GM21360 (cell line): Measurements from ENCODE around the gene PRKG1.

Experiments
- ATAC-seq: cut with Tn5 transposase; IDR thresholded peaks from one replicate; pipeline ENCODE4 v1.9.1; 2021; ENCODE audit warnings: mild to moderate bottlenecking, moderate library complexity; ENCODE audit not compliant: unreplicated experiment

PRKG1 gene

DNA sequence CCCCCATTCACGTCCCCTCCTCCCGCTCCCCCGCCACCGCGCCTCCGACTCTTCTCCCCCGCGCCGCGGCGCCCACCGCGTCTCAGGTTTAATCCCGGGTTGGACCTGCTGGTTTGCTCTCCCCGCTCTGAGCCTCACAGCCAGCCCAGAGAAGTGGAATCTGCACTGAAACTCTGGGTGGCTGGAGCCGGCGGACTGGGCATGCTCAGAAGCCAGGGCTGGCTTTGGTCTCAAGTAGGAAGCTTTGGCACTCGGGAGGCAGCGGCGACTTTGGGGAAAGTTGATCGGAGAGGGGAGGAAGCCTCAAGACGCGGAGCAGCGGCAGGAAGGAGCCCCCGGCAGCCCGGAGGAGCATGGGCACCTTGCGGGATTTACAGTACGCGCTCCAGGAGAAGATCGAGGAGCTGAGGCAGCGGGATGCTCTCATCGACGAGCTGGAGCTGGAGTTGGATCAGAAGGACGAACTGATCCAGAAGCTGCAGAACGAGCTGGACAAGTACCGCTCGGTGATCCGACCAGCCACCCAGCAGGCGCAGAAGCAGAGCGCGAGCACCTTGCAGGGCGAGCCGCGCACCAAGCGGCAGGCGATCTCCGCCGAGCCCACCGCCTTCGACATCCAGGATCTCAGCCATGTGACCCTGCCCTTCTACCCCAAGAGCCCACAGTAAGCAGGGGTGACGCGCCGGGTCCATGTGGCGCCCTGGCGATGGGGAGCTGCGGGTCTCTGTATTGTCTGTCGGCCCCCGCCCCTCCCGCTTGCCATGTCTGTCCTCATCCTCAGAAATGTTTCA is at the start of gene PRKG1:
TSS of gene PRKG1 (plus strand) at position 250 of the 791 bp plus-strand sequence.
- ATAC-seq: no peak

DNA sequence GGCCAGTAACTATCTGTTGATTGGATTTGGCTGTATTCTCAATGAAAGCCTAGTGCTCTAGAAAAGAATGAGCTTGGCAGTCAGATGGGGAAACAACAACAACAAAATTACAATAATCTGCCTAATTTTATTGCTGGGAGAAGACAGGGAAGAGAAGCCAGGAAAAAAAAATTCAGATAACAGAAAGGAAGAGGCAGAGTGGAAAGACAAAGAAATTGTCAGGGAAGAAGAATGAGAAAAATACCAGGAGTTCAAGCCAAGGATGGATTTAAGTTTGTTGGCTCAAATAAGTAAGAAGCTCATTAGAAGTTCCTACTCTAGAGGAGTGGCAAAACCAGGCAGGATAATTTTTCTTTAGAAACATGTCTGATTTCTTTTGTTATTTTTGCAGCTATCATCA is 45.9 kb upstream of the PRKG1 start:
- ATAC-seq: no peak

DNA sequence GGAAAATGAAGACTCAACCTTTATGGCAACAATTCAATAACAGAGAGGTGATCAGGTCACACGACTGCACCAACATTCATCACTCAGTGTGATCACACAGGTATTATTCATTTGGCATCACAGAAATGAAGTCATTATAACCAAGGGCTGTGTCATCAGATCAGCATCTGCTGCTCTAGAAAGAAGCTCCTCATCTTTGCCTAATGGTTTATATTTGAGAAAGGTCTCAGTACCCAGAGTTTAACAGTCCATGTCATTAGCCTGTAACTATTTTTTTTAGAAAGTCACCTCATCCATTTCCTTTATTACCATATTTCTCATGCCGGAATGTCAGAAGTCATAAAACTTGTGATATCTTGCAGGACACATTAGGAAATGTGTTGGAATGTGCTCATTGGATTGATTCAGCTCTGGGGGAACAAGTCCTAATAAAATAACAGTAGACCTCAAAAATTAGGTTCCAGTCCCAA is 45.1 kb upstream of the PRKG1 start:
- no peak for ATAC-seq

DNA sequence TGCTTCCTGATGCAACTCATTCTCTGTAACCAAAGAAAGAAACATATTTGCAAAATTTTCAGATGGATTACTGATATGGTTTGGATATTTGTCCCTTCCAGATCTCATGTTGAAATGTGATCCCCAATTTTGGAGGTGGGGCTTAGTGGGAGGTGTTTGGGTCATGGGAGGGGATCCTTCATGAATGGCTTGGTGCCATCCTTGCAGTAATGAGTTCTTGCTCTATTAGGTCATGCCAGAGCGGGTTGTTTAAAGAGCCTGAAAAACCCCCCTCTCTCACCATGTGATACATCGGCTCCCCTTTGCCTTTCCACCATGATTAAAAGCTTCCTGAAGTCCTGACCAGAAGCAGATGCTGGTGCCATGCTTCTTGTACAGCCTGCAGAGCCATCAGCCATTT is 43.8 kb upstream of the PRKG1 start:
- no peak for ATAC-seq

DNA sequence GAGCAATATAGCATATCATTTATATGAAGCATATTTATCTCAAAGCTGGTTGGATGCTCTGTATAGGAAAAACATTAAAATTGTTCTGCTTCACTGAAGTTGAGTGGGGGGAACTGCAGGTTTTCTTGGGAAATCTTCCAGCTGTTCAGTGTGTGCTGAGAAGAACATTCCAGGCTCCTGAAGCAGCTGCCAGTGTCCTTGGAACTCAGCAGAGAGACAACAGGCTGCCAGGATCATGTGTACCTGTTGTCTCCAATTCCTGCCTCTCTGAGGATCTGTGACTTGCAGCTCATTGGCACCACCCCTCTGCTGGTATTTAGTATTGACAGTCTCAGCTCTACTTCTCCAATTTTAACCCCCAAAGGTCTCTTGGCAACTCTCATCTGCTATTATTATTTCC is 42.3 kb upstream of the PRKG1 start:
- ATAC-seq: no peak

DNA sequence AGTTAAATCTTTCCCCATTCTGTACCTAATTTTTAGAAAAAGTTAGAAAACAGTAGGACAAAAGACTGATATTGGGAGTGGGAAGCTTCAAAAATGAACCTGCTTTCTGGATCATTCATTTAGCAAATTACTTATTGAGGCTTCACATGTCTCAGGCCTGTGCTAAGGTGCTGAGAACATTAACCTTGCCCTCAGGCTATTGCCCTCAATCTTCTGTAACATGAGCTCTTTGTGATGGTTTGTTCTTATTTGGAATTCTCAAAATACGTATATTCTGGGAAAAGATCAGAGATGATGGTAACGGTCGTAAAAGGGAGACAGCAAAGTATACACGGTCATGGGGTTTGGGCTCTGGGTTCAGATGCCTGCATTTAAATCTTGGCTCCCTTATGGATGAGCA is 39.5 kb upstream of the PRKG1 start:
- ATAC-seq: no peak

DNA sequence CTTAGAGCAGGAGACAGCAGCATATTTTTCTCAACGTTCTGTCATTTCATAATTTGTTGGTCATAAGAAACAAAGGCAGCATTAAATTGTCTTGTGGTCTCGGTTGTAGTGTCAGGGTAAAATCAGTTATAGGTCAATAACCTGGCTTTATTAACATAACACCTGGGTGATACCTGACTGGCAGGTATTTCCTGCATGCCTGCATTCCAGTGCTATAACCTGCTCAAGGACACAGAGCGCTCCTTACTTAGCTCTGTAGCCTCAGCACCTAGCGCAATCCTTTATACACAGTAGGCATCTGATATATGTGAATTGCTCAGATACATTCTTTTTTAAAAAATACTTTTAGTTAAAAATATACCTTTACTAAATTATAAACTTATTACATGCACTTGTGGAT is 38.9 kb upstream of the PRKG1 start:
- no peak for ATAC-seq

DNA sequence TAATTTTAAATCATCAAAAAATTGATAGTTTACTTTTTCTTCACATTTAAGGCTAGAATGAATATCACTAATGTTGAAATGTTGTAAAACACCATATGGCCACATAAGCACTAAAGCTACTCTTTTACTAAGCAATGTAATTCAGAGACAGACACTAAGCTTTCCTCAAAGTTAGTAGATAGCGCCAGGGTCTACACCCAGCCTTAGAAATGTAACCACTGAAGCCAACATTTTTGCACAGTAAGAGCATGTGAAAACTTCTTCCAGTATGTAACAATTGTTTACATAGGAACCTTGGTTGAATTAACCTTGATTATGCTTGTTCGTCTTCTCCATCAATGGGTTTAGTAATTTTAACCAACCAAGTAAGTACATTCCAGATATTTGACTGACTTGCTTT is 28.4 kb upstream of the PRKG1 start:
- no peak for ATAC-seq

DNA sequence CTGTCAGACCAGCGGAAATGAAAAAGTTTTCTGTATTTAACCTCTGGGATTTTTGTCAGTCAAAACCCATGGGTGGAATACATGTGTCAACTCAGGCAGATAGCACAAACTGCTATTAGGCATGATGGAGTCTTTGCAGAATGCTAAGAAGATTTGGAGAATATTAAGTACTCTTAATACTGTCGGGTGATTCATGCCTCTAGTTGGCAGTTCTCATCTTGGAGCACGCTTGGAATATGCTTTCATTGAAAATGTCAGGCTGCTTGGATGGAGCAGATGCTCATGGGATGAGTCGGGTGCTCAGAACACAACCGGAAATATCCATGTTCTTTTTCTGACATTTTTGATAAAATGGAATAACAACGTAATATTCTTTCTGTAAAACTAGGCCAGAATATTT is 27.6 kb upstream of the PRKG1 start:
- ATAC-seq: no peak

DNA sequence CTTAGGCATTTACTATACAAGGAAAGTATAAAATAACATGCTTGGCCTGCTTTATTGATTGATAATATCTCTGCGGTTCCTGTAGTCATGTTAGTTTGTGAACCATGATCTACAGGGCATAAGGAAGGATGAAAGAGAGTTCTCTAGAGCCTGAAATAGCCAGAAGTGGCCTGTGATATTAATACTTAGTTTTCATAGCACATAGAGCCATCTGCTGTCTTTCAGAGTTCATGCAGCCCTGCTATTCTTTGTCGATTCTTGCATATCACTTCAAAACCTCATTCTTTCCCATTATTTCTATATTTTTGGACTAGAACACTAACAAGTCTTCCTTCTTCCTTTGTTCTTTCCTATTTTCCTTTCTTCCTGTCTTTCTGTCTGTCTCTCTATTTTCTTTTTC is 26.4 kb upstream of the PRKG1 start:
- ATAC-seq: no peak

DNA sequence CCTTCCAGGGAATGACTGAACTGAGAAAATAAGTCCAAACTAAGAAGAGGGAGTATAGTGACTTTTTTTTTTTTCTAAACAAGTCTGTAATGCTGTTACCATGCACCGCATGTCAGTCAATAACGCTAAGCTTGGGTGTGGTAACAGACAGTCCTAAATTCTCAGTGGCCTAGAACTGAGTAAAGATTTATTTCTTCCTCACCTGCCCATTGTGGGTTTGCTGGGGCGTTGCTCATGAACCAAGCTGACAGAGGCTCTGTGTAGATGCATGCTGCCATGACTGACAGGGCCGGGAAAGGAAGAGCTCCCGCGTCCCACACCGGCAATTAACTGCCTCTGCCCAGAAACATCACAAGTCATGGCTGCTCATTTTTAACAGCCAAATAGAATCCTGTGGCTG is 25.5 kb upstream of the PRKG1 start:
- ATAC-seq: no peak

DNA sequence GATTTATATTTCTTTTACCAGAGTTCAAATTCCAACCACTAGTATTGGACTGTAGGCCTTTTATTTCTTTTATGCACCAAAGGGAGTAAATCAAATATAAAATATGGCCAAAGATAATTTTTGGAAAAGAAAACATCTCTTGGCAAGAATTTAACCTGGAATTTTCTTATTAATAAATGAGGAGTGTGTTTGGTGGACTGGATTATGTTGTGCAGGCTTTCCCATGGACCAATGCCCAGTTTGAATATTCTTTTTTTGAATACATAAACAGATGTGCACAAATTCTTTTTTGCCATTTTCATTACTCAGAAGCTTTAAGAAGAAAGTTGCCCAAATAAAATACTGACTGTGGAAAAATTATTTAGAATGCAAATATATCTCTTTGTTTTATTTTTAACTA is 22.1 kb upstream of the PRKG1 start:
- ATAC-seq: no peak

DNA sequence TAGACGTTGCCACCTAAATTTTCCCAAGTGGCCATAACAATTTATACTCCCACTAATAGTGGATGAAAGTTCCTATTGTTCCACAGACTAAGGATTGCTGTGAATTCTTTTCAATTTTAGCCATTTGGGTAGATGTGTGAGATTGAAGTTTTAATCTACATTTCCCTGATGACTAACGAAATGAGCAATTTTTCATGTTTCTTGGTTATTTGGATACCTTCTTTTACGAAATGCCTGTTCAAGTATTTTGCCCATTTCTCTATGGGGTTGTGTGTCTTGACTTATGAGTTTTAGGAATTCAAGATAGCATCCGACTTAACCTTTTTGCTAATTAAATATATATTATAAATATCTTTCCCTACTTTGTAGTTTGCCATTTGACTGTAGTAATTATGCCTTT is 16.4 kb upstream of the PRKG1 start:
- no peak for ATAC-seq

DNA sequence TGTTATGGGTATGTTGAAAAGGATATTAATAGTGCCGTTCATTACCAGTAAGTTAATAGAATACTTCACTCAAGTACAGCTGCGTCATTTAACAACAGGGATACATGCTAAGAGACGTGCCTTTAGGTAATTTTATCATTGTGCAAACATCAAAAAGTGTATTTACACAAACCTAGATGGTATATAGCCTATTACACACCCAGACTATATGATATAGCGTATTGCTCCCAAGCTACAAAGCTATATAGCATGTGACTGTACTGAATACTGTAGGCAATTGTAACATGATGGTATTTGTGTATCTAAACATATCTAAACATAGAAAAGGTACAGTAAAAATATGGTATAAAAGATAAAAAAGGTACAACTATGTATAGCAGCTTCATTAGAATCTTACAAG is 11.1 kb upstream of the PRKG1 start:
- ATAC-seq: no peak

DNA sequence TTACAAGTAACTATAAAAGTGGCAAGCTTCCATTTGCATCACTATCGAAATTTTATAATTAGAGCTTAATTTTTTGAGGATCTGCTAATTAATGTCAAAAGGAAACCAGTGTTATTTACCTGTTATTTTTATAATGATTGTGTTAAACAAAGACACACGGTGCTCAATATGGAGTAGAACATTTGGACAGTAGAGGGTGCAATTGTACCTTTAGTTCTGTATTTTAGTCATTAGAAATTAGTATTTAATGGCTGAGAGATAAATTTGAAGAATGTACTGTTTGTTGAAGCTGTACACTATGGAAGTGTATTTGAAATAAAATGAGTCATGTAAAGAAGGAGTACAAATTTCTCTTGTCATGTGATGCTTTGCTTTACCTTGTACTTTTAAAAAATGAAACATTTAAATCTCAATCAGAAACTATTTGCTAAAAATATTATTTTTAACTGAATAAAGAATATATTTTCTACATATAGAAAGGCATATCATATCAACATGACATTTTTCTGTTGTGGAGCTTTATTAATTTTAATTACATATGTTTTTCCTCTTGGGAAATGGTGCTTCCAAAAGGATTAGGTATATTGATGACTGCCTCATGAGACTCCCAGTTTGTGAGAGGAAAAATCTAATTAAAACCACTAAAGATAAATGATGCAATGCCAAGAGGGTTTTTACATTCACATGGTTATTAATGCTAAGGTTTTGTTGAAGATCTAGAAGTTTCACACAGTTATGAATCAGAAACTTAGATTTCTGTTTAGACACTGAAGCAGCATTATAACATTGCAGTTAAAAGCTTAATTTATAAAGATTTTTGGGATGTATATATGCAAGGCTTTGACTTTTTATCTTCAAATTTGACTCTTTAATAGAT is 10.4 kb upstream of the PRKG1 start:
- no peak for ATAC-seq

DNA sequence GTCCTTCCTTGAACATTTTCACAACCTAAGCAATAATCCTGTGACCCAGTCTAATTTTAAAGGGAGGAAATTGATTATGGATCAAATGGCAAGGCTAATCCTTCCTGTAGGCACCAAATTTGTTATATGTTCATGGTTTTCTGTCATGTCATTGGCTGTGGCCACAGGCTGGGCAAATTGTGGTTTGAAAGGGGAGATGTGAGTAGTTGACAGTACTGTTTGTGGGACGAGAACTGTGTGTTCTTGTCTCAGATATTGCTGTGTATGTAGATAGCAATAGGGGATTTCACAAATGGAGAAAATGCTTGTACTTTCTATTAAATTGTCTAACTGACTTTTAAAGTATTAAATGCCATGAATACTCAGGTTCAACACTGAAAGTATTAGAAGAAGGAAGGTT is 8.1 kb upstream of the PRKG1 start:
- no peak for ATAC-seq

DNA sequence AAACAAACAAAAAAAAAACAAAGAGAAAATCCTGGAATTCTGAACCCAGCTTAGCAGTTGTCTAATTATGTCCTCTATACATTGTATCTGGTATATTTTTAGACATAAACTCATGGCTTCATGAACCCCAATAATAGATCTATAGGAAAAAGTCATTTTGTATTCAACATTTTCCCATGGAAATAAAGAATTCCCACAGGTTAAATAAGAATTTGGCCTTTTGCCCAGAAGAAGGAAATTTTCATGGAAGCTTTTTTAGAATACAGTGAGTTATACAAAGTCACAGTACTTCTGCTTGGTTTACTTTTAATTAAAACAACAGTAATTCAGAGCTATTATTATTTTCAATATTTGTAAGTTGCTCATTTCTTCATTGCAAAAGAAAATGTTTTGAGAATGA is 2.1 kb upstream of the PRKG1 start:
- ATAC-seq: no peak

DNA sequence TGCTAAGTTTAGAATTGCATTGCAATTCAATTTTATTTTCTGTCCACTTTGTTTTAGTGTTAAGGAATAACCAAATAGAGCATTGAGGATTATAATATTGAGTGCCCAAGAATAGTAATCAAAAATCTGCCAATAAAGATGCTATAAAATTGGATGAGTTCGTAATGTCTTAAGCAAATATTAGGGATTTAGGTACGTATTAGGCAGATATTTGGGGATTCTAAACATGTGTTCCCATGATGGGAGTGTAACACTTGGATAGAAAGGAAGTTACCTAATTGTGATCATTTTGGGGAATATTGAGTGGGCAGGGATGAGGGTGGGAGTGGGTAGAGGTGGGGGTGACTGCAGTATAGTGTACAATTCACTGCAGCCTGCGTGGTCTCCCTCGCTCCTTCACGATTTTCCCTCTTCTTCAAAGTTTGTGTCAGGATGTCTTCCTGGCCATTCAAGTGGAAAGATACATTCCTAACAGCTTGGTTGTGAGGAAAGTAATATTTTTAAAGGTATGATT is 1.3 kb upstream of the PRKG1 start:
- no peak for ATAC-seq

DNA sequence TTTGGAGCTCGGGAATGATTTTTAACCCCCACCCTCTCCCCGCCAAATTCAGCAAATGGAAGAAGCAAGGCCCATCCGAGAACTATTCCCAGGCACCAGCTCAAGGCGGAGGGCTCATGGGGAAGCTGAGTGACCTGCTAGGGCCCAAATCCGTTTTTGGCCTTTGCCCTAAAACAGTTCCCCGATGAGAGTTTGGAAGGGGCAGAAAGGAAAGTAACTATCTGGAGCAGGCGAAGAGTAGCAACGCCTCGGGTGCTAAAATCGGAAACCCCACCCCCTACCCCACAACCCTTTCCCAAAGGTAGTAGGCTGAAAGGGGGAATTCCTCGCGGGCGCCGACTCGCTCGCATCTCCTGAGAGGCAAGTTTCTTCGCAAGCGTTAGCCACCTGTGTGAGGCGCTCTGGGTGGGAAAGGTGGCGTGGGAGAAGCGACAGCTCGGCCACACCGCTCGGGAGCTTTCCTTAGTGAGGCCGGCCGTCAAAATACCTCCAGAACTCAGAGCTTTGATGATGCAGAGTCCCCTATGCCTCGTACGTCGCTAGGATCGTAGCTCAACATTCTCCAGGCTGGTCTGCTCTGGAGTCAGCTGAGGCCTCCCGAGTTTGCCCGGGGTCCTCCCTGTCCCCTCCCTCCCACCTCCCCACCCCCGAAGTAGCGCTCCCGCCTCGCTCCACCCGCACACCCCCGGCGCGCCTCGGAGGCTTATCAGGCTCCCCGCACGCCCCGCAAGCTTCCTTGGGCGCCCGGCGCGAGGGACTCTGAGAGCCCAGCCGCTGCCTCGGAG is 642 bp upstream of the PRKG1 start:
- ATAC-seq: no peak

DNA sequence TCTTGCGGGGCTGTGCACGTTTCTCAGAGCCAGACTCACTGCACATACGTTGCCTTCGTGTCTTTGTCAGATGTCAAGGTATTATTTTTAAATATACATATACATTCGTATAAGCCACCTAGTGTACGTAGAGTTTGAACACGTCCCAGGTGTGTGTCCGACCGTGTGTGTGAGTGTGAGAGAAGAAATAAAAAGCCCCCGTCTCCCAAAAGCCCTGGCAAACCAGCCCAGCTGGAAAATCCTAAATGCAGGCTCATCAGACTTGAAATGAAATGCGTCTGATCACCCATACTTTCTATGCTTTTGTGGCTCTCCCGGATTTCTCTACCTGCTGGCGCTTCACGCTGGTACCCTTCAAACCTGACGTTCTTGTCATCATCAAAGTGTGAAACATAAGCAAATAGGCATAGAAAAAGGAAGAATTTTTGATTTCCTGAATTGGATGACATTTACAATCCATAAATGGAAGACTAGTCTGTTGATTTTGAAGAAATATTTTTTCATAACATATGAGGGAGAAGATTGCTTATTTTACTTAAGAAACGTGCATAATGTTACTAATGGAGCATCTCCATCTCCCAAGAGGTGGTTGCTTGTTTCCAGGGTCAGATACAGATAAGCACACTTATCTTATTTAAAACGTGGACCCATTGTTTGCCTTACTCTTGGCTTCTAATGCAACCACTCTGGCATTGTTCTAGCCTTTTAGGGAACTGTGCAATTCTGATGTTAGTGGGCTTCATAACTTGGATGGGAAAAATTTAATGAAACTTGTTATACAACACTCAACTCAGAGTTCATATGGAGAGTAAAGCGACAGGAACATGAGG is 971 bp downstream of the PRKG1 start:
- no peak for ATAC-seq
